HG03442 (cell line): ENCODE results near the gene FOXS1.

Experiments
- ATAC-seq: cut with Tn5 transposase; IDR thresholded peaks from one replicate; pipeline ENCODE4 v1.9.1; 2021; ENCODE audit warnings: mild to moderate bottlenecking, moderate library complexity; ENCODE audit not compliant: unreplicated experiment

FOXS1 gene

GRCh38 chr20:31861385-31862156 lies 16.2 kb upstream of the FOXS1 start:
- peak; percentile 48 for ATAC-seq

GRCh38 chr20:31861135-31861384 lies 15.7 kb upstream of the FOXS1 start:
- peak; percentile 20 for ATAC-seq

DNA sequence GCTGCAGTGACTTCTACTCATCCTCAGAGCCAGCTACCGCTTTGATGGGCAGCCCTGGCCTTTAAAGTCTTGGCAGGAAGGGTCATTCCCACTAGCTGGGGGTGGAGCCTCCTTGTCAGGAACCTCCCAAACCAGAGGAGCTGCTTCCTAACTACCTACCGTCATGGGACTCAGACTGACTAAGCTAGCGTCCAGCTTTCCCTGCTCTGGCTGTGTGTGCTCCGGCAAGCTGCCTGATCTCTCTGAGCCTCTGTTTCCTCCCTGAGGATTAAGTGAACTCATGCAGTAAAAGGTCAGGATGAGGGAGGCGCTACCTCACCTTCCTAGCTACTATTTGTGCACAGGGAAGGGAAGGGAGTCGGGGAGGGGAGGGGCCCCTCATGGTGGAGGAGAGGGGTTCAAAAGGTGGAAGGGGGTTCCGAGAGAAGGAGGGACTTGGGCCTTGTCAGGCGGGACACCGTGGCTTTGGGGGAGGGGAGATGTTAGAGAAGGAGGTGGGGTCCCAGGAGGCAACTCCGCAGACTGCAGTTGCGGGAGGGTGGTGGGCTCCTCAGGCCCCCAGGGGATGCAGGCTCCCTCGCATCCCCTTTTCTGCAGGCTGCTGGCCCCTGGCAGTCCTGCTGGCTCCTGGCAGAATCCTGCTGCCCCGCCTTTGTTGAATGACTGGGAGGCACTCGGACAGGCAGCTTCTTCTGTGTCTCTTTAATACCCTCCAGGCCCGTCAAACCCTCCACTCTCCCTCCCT lies 15.2 kb upstream of the FOXS1 start:
- no peak for ATAC-seq

DNA sequence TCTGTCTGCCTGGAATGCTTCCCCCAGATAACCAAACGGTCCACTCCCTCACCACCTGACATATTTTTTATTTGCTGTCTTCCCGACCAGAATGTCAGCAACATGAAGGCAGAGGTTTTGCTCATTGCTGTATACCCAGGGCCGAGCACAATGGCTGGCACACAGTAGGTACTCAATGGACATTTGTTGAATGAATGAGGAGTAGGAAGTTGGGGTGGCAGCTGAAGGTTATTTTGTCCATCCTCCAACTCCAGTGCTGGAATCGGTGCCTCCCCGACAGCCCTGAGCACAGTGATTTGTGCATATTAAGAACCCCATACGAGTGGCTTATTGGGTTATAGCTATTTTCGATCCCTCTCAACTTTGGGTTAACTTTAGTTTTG lies 14.6 kb upstream of the FOXS1 start:
- no peak for ATAC-seq

GRCh38 chr20:31859266-31859997 lies 14.0 kb upstream of the FOXS1 start:
- ATAC-seq: no peak

DNA sequence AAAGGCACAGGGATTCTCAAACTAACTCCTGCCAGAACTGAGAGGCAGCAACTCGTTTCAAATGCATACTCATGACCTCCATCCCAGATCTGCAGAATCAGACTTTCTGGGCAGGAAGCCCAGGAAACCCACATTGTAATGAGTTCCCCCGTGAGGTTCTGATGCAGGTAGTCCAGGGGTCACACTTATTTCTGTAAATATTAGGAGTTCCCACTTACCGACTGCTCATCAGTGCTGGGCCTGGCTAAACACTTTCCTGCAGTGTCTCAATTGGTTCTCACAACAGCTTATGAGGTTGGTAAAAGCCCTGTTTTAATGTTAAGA lies 13.3 kb upstream of the FOXS1 start:
- no peak for ATAC-seq

- ATAC-seq: no peak
Measured at GRCh38 chr20:31857861-31858759, 12.7 kb upstream of the FOXS1 start.

GRCh38 chr20:31856516-31856915 lies 11.1 kb upstream of the FOXS1 start:
- no peak for ATAC-seq

DNA sequence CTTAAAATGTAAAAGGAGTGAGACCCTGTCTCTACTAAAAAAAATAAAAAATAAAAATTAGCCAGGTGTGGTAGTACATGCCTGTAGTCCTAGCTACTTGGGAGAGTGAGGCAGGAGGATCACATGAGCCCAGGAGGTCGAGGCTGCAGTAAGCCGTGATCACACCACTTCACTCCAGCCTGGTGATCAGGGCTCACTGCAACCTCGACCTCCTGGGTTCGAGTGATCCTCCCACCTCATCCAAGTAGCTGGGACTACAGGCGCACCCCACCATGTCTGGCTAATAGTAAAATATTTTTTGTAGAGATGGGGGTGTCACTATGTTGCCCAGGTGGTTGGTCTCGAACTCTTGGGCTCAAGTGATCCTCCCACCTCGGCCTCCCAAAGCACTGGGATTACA lies 8.1 kb upstream of the FOXS1 start:
- ATAC-seq: no peak

DNA sequence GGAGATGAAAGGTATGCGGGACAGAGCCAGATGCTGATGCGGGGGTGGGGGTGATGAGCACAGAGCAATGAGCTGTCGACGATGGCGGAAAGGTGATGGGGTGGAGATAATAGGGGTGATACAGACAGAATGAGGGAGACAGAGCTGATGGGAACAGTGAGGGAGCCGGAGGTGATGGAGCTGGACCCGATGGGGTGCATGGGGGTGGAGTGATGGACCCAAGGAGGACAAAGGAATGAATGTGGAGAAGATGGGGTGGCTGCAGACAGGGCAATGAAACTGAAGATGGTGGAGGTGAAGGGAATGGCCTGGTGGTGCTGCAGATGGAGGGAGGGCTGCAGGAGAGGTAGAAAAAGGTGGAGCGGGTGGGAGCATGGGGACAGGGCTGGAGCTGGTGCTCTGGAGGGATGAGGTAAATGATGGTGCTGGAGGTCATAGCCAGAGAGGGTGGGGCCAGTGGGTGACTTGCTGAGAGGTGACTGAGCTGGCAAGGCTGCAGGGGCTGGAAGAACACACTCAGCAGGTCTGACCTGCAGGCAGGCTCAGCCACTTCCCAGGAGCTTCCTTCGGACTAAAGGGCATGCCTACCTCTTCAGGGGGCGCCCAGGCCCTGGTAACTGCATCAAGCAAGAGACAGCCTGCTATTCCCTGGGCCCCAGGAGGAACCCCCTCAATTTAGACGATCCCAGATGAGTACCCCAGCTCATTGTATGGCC lies 6.0 kb upstream of the FOXS1 start:
- no peak for ATAC-seq

GRCh38 chr20:31849306-31849930 lies 4.0 kb upstream of the FOXS1 start:
- ATAC-seq: no peak

DNA sequence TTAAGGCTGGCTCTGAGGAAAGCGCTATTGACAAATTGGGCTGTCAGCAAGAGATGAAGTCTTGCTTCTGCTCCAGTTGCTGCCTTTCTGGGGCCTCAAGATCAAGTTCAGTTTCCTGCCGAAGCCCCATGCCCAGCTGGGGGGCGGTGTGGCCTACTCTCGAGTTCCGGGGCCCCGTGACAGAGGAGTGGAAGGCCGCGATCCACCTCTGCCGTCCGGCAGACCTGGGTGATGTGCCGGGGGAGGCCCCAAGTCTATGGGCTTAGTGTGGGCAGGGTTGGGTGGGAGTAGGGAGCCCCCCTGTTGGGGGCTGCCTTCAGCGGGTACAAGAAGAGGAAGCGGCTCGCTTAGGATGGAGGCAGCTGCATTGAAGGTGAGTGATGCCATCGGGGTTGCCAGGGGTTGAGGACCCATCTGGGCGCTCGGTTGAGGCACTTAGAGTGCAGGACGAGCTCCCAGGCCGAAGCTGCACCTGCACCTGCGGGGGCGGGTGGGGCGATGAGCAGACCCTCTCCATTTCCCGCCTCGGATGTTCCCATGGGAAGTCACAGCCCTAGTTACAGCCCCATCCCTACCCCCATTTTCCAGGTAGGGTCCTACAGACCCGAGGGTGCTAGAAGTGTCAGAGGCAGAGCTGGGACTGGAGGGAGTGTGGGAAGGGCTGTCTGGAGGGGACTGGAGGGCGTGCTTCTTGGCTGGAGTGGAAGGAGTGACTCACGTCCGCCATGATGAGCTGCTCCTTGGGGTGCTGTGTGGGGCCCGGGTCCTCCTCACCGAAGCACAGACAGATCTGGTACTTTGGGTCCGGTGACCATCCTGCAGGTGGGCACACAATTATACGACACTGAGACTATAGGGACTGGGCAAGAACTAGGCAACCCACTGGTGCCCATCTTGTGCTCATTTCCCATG lies 2.9 kb upstream of the FOXS1 start:
- no peak for ATAC-seq

DNA sequence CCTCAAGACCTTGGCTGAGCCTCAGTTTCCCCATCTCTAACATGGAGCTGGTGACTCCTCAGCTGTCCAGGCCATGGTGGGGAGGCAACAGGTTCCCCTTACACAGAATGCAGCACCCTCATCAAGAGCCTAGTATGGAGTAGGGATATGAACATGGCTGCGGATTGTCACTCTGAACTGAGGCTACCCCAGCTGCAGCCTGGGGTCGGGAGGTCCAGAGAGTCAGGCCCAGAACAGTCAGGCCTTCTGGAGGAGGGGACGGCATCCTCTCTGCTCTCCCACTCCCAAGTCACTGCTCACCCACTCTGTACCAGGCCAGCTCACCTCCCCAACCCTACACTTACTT lies 1.4 kb upstream of the FOXS1 start:
- no peak for ATAC-seq

GRCh38 chr20:31844737-31845299 lies 586 bp downstream of the FOXS1 start:
- ATAC-seq: no peak

DNA sequence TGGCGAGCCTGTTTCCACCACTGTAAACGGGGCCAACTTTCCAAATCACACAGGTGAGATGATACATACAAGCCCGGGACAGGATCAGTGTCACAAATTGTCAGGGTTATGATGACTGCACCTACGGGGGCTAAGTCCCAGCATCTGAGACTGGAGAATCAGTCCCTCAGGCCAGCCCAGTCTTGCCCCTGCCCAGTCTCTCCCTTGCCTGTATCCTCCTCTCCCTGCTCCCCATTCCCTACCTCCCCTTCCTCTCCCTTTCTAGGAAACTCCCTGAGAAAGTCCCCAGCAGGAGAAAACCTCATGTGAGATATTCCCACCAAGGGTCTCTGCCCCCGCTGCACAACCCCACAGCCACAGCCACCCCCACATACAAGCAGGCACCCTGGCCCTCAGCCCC lies 1.5 kb downstream of the FOXS1 start:
- no peak for ATAC-seq

DNA sequence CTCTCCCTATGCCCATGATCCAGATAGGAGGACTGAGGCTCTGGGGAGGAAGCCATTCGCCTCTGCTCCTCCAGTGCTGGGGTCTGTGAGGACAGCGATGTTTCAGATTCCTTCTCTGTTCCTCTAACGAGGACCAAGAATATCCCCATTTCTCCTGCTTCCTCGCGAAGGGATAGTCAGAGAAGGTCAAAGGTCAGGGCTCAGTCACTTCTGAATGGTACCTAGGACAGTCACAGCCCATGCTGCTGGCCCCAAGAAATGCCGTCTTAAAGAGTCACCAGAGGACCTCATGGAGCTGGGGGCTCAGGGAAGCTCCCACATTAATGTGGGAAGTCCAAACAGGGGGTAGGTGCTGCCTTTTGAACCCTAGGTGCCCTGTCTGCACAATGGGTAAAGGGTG lies 2.1 kb downstream of the FOXS1 start:
- ATAC-seq: no peak

DNA sequence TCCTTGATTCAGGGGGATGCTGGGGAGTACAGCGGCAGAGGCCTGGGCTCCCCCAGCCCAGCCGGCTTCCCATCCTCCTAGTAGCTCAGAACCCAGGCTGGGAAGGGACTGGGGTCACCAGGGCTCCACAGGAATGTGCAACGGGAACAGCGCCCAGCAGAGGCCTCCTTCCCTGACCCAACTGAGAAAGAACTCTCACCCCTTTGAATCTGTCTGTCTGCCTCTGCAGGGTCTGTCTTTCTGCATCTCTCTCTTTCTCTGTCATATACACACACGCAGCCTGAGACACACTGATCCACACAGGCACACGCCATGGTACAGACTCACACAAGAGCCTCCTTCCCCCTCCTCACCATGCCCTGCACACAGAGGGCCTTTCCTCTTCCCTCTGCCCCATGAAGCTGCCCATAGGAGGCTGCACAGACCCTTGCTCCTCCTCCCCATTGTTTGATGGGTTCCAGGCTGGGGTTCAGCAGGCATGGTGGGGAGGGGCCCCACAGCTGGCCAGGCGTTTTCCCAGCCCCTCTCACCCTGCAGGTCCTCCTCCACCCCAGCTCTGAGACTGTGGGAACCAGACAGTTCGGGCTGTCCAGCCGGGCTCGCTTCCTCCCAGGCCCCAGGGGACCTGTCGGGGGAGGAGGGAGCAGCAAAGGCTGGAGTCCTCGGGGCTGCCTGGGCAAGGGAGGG lies 2.8 kb downstream of the FOXS1 start:
- ATAC-seq: no peak

GRCh38 chr20:31841928-31842327 lies 3.5 kb downstream of the FOXS1 start:
- no peak for ATAC-seq
